ENCODE results near the gene AK8. TPM values are rescaled to one million over a fixed set of nuclear protein-coding genes. Genes with fewer than 3 reads are reported as not detected.

Gene AK8
- total RNA-seq, 4 donors from 2014 or later: 1.4 to 3.7 (median 1.8) TPM

DNA sequence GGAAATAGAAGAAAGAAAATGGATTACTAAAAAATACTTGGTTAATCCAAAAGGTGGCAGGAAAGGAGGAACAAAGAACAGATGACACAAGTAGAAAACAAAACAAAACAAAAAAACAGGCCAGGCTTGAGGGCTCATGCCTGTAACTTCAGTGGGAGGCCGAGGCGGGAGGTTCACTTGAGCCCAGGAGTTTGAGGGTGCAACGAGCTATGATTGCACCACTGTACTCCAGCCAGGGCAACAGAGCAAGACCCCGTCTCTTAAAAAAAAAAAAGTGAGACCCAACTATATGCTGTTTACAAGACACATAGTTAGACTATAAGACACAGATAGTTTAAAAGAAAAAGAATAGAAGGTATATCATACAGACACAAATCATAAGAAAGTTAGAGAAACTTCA, 59.5 kb downstream of the AK8 start:
- Histone ChIP-seq H3K27me3 (no peaks in the 10 kb centered on the region), H3K4me1 (no peaks in the 10 kb centered on the region), H3K4me3 (no peak overlapping the region), H3K36me3 (no peaks in the 10 kb centered on the region), H3K9me3 (no peaks in the 10 kb centered on the region), H3K27ac (no peak overlapping the region)
- no peak for TF ChIP-seq POLR2A (IDR thresholded peaks at IDR 0.05)
- TF ChIP-seq, protein P1, sequence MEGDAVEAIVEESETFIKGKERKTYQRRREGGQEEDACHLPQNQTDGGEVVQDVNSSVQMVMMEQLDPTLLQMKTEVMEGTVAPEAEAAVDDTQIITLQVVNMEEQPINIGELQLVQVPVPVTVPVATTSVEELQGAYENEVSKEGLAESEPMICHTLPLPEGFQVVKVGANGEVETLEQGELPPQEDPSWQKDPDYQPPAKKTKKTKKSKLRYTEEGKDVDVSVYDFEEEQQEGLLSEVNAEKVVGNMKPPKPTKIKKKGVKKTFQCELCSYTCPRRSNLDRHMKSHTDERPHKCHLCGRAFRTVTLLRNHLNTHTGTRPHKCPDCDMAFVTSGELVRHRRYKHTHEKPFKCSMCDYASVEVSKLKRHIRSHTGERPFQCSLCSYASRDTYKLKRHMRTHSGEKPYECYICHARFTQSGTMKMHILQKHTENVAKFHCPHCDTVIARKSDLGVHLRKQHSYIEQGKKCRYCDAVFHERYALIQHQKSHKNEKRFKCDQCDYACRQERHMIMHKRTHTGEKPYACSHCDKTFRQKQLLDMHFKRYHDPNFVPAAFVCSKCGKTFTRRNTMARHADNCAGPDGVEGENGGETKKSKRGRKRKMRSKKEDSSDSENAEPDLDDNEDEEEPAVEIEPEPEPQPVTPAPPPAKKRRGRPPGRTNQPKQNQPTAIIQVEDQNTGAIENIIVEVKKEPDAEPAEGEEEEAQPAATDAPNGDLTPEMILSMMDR (IDR thresholded peaks at IDR 0.05): no peak
- no peak for TF ChIP-seq POLR2AphosphoS5 (IDR thresholded peaks at IDR 0.05)
- no peak for TF ChIP-seq EP300 (IDR thresholded peaks at IDR 0.05)
- DNase-seq (ENCODE audit: low spot score in 2 of 2): no peak
- WGBS: 86% methylated on average over 4 of the region's 4 CpGs

DNA sequence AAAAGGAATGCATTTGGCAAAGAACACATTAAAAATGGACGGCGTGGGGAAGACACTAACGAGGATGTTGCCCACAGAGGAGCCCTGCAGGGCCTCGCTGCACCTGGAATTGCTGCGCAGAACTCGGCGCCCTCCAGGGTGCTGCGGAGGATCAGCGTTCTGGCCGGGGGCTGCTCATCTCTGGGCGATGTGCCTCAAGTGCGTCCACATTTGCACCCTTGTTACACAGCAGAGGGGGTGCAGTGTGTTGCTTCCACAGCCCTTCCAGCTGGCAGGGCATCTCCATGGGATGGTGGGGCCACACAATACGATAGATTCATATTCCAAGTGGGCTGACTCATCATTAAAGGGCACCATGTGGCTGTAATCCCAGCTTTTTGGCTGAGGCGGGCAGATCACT, 63.1 kb downstream of the AK8 start:
- Histone ChIP-seq H3K36me3 (no peaks in the 10 kb centered on the region), H3K4me1 (no peaks in the 10 kb centered on the region), H3K27me3 (no peaks in the 10 kb centered on the region), H3K4me3 (no peak overlapping the region), H3K9me3 (no peaks in the 10 kb centered on the region), H3K27ac (no peak overlapping the region)
- TF ChIP-seq POLR2A (IDR thresholded peaks at IDR 0.05) (no peak), EP300 (IDR thresholded peaks at IDR 0.05) (no peak), POLR2AphosphoS5 (IDR thresholded peaks at IDR 0.05) (no peak)
- TF ChIP-seq, protein P1 (IDR thresholded peaks at IDR 0.05): no peak
- WGBS: 85% methylated on average over 14 of the region's 14 CpGs
- peak in 1 of 2 donors; percentile 20 for DNase-seq (ENCODE audit: low spot score in 2 of 2)

DNA sequence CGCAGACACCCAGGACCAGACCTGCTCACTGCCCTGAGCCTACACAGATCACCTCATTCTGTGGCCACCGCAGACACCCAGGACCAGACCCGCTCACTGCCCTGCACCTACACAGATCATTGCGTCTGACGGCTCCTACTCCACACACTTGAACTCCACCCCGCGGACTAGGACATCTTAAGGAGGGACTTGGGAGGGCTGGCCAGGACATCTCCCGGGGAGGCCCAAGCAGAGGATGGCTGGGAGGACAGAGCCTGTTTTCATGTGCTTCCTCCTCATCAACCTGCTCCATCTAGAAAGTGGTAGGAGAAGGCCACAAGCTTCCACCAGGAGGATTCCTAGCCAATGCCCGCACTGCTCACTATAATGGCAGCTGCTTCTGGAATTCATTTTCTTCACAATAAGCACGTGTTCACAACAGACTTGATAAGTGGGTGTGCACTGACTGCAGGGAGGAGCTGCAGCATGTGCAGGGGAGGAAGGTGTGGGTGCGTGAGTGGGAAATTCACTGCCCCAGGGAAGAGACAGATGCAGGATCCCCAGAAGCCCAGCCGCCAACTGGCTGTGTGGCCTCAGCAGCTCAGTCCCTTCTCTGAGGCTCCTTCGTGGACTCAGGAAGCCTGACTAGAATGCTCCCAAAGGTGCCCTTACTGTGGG, 64.8 kb downstream of the AK8 start:
- Histone ChIP-seq H3K4me1 (no peaks in the 10 kb centered on the region), H3K27ac (no peak overlapping the region), H3K4me3 (no peak overlapping the region), H3K27me3 (no peaks in the 10 kb centered on the region), H3K9me3 (no peaks in the 10 kb centered on the region), H3K36me3 (no peaks in the 10 kb centered on the region)
- peak in 1 of 2 donors; percentile 26 for DNase-seq (ENCODE audit: low spot score in 2 of 2)
- TF ChIP-seq, protein P1 (IDR thresholded peaks at IDR 0.05): no peak
- TF ChIP-seq POLR2A (IDR thresholded peaks at IDR 0.05) (no peak), EP300 (IDR thresholded peaks at IDR 0.05) (no peak), POLR2AphosphoS5 (IDR thresholded peaks at IDR 0.05) (no peak)
- 91% methylated on average over 13 of the region's 13 CpGs for WGBS

DNA sequence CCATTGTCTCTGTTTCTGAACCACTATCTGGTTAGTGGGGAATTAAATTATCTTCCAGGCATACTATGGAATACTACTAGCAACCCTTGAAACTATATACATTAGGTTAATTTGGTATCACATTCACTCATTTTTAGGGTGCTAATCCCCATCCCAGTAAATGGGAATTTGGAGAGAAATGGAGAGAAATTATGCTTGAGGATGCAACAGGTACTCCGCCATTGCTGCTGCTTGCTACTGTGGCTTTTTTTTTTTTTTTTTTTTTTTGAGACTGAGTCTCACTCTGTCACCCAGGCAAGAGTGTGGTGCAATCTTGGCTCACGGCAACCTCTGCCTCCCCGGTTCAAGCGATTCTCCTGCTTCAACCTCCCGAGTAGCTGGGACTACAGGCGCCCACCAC, 66.1 kb downstream of the AK8 start:
- Histone ChIP-seq H3K4me1 (peaks cover 2% of the 10 kb centered on the region), H3K27me3 (no peaks in the 10 kb centered on the region), H3K4me3 (no peak overlapping the region), H3K36me3 (no peaks in the 10 kb centered on the region), H3K27ac (no peak overlapping the region), H3K9me3 (no peaks in the 10 kb centered on the region)
- DNase-seq (ENCODE audit: low spot score in 2 of 2): no peak
- 86% methylated on average over 6 of the region's 6 CpGs for WGBS
- no peak for TF ChIP-seq POLR2AphosphoS5 (IDR thresholded peaks at IDR 0.05)
- no peak for TF ChIP-seq POLR2A (IDR thresholded peaks at IDR 0.05)

DNA sequence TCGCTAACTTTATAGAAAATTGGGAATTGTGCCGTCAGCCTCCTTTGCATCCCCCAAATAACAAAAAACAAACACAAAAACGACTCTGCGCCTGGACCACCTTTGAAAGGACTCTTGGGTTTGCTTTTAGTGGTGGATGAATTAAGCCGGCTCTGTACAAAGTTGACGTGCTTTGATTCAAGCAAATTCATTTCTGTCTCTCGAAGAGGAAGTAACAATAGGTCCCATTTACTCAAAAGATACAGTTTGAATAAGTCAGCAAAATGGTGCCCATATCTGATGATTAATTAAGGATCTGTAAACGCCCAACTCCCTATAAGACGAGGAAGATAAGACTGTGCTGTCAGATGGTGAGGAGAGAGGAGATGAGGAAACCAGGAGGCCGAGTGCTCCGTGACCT, 67.8 kb downstream of the AK8 start:
- no peak overlapping the region for H3K27ac ChIP-seq
- 77% methylated on average over 11 of the region's 11 CpGs for WGBS
- H3K27me3 ChIP-seq: no peaks in the 10 kb centered on the region
- DNase-seq (ENCODE audit: low spot score in 2 of 2): no peak
- H3K36me3 ChIP-seq: no peaks in the 10 kb centered on the region
- TF ChIP-seq, protein P1 (IDR thresholded peaks at IDR 0.05): no peak
- TF ChIP-seq POLR2AphosphoS5 (IDR thresholded peaks at IDR 0.05) (no peak), POLR2A (IDR thresholded peaks at IDR 0.05) (no peak), EP300 (IDR thresholded peaks at IDR 0.05) (no peak)
- no peaks in the 10 kb centered on the region for H3K9me3 ChIP-seq
- H3K4me1 ChIP-seq: peaks cover 3% of the 10 kb centered on the region
- no peak overlapping the region for H3K4me3 ChIP-seq
